Adrenal gland (tissue), 12 donors: ENCODE results near the gene LRRK2. TPM values are rescaled to one million over a fixed set of nuclear protein-coding genes. Genes with fewer than 3 reads are reported as not detected.
A peak's percentile ranks its signal among the peaks of the same experiment; 100 is the strongest.

Experiments
- DNase-seq, 7 donors: peaks; one replicate each; pipeline ENCODE4 v3.0.0-alpha.2; 2019 to 2020
- H3K27ac ChIP-seq, 5 donors: fragments of 200-600 bp; sonication (generic) in 4 of 5; 1 replicate in 3 of 5; 2 replicates in 2 of 5; pipeline versions ENCODE4 v1.5.1 to v1.8.0; 2016 to 2020; ENCODE audit warnings: mild to moderate bottlenecking in 1 of 5
- H3K27me3 ChIP-seq: fragments of 200-600 bp; 2 replicates; pipeline ENCODE4 v1.8.0; 2021
- H3K36me3 ChIP-seq, 2 donors: fragments of 200-600 bp; replicated peaks in 1 of 2; 1 replicate in 1 of 2; 2 replicates in 1 of 2; pipeline versions ENCODE4 v1.5.1 to v1.8.0; 2018 to 2022
- H3K4me1 ChIP-seq, 2 donors: fragments of 200-600 bp; replicated peaks in 1 of 2; 1 replicate in 1 of 2; 2 replicates in 1 of 2; pipeline versions ENCODE4 v1.5.1 to v1.8.0; 2018 to 2021
- H3K4me3 ChIP-seq, 4 donors: fragments of 200-600 bp; sonication (generic) in 3 of 4; one replicate each; pipeline ENCODE4 v1.5.1; 2016 to 2018
- H3K9me3 ChIP-seq, 3 donors: fragments of 200-600 bp; sonication (generic) in 1 of 3; replicated peaks in 1 of 3; 1 replicate in 2 of 3; 2 replicates in 1 of 3; pipeline versions ENCODE4 v1.5.1 to v1.8.0; 2016 to 2021
- CTCF ChIP-seq, 6 experiments: fragments of 450-650 bp in 4 of 6; fragments of 200-600 bp in 2 of 6; sonication (generic) in 1 of 6; IDR thresholded peaks; 1 replicate in 5 of 6; 2 replicates in 1 of 6; pipeline versions ENCODE4 v1.5.1 to v1.8.0; 2016 to 2021; ENCODE audit warnings: antibody characterized with exemption in 6 of 6, mild to moderate bottlenecking in 2 of 6, moderate library complexity in 1 of 6
- POLR2A ChIP-seq, 2 donors: fragments of 450-650 bp; IDR thresholded peaks; one replicate each; pipeline ENCODE4 v1.6.1; 2017; ENCODE audit warnings: antibody characterized with exemption in 2 of 2, mild to moderate bottlenecking in 2 of 2, moderate library complexity in 1 of 2
- WGBS, 4 donors: extraction: QIAGEN DNeasy Blood & Tissue Kit in 2 of 4; methylation state at CpG; one replicate each; pipeline versions ENCODE4 v1.1.5 to v1.1.7; 2013 to 2017; 5-methylcytosine and 5-hydroxymethylcytosine counted together
- intact Hi-C, 2 donors: fragments of 100-400 bp; cut with DNase I; formaldehyde crosslinking; loops; one replicate each; pipeline versions ENCODE4 v1.14.1 to v1.15.0; 2022 to 2023
- polyA plus RNA-seq, 3 donors: library from polyadenylated mRNA; stranded (reverse); fragments of 200-250 nt in 2 of 3; fragments of 350-450 nt in 1 of 3; fragmentation: Illumina TruSeq in 1 of 3; extraction: RNeasy Lipid Tissue Mini Kit (QIAGEN cat#74804) in 1 of 3; gene quantifications; one replicate each; pipeline ENCODE4 v1.2.3, GENCODE V29; 2013 to 2014
- total RNA-seq, 9 donors: library from RNA; depleted of rRNA in 4 of 9; stranded (reverse); fragments of >200 nt in 4 of 9; fragments of 120-200 nt in 1 of 9; fragmentation: NEBNext Ultra II Directional in 1 of 9; extraction: Animal tissue kit (Norgen Biotek cat#: 25700) in 1 of 9; gene quantifications; one replicate each; pipeline versions ENCODE4 v1.1.0 to v1.2.4, GENCODE V29; 2013 to 2023
- donor health status: healthy with polysubstance abuse.
- donor health status: Bipolar disorder and iron deficiency.
- donor health status: DM: yes; HTN: yes; CAD: no.
- donor health status: DM: no; HTN: no; CAD: no.
- donor health status: DM: no; HTN: no; CAD: no.
- donor health status: DM: yes; HTN: yes; CAD: no.

LRRK2 gene
- total and polyA plus RNA-seq, 12 donors = 2.6 to 25.6 (median 12.2) TPM

- no peak for TF ChIP-seq CTCF (IDR thresholded peaks at IDR 0.05)
- no peak for TF ChIP-seq POLR2A (IDR thresholded peaks at IDR 0.05)
- Histone ChIP-seq H3K4me3 (peak overlapping the region in 2 of 4 donors; percentile 78 to 84), H3K4me1 (peaks cover 14 to 24% of the 10 kb centered on the region in 2 donors), H3K9me3 (no peaks in the 10 kb centered on the region), H3K36me3 (no peaks in the 10 kb centered on the region), H3K27ac (peak overlapping the region in 3 of 5 donors; percentile 89 to 96 (median 95)), H3K27me3 (no peaks in the 10 kb centered on the region)
- intact Hi-C loops = loop anchor here in 1 of 2 donors (10.0 kb wide), 1 partner anchor 69 kb away; no protein-coding TSS in a partner anchor
- no peak for DNase-seq
Measured at GRCh38 chr12:40223646-40224045, 1.2 kb upstream of the LRRK2 start.

GRCh38 chr12:40225337-40225983 lies 663 bp downstream of the LRRK2 start:
- H3K36me3 ChIP-seq = no peaks in the 10 kb centered on the region
- peak overlapping the region; percentile 19 to 84 (median 79) for H3K4me3 ChIP-seq
- H3K27ac ChIP-seq = peak overlapping the region; percentile 89 to 96 (median 95)
- H3K9me3 ChIP-seq = no peaks in the 10 kb centered on the region
- intact Hi-C loops = loop anchor here in 1 of 2 donors (10.0 kb wide), 1 partner anchor 71 kb away; no protein-coding TSS in a partner anchor
- peak in 1 of 7 donors; percentile 8 for DNase-seq
- peaks cover 14 to 24% of the 10 kb centered on the region in 2 donors for H3K4me1 ChIP-seq
- no peaks in the 10 kb centered on the region for H3K27me3 ChIP-seq
- TF ChIP-seq POLR2A (IDR thresholded peaks at IDR 0.05) = no peak
- TF ChIP-seq CTCF (IDR thresholded peaks at IDR 0.05) = no peak
- 21 to 34% (median 29%) methylated on average over 12 of the region's 12 CpGs for WGBS, 4 donors

- intact Hi-C loops = loop anchor here in 1 of 2 donors (10.0 kb wide), 1 partner anchor 71 kb away; no protein-coding TSS in a partner anchor
- WGBS, 4 donors = 16 to 38% (median 20%) methylated on average over 1 of the region's 1 CpG
- no peak for DNase-seq
- peak overlapping the region in 1 of 4 donors; percentile 78 for H3K4me3 ChIP-seq
- no peaks in the 10 kb centered on the region for H3K36me3 ChIP-seq
- no peaks in the 10 kb centered on the region for H3K9me3 ChIP-seq
- H3K4me1 ChIP-seq = peaks cover 14 to 24% of the 10 kb centered on the region in 2 donors
- H3K27ac ChIP-seq = peak overlapping the region in 4 of 5 donors; percentile 89 to 96 (median 96)
- TF ChIP-seq POLR2A (IDR thresholded peaks at IDR 0.05) (no peak), CTCF (IDR thresholded peaks at IDR 0.05) (no peak)
- H3K27me3 ChIP-seq = no peaks in the 10 kb centered on the region
Measured at GRCh38 chr12:40225984-40226602, 1.3 kb downstream of the LRRK2 start.

GRCh38 chr12:40226705-40227104 lies 1.9 kb downstream of the LRRK2 start:
- peak overlapping the region; percentile 68 to 96 (median 69) for H3K27ac ChIP-seq
- 9 to 24% (median 20%) methylated on average over 4 of the region's 4 CpGs for WGBS, 4 donors
- H3K4me1 ChIP-seq = peaks cover 14 to 24% of the 10 kb centered on the region in 2 donors
- intact Hi-C loops = loop anchor here in 1 of 2 donors (10.0 kb wide), 1 partner anchor 72 kb away; no protein-coding TSS in a partner anchor
- peak overlapping the region in 1 of 4 donors; percentile 78 for H3K4me3 ChIP-seq
- H3K9me3 ChIP-seq = no peaks in the 10 kb centered on the region
- TF ChIP-seq POLR2A (IDR thresholded peaks at IDR 0.05) = peak in 1 of 2 donors; percentile 45
- no peak for TF ChIP-seq CTCF (IDR thresholded peaks at IDR 0.05)
- DNase-seq = peak; percentile 45 to 86 (median 77)
- H3K27me3 ChIP-seq = no peaks in the 10 kb centered on the region
- no peaks in the 10 kb centered on the region for H3K36me3 ChIP-seq
